Glutamatergic neuron (in vitro differentiated cells): ENCODE results near the gene LRRC14B. TPM values are rescaled to one million over a fixed set of nuclear protein-coding genes. Genes with fewer than 3 reads are reported as not detected.

Source experiments
- DNase-seq: peaks from one replicate; pipeline ENCODE4 v3.0.0; 2022
- H3K27ac Mint-ChIP-seq: one replicate; pipeline ENCODE4 v1.8.0; 2020; ENCODE audit warnings: mild to moderate bottlenecking, mixed read lengths, inconsistent platforms; ENCODE audit not compliant: unreplicated experiment
- H3K27me3 Mint-ChIP-seq: one replicate; pipeline ENCODE4 v1.8.0; 2020; ENCODE audit warnings: mild to moderate bottlenecking, moderate library complexity, mixed read lengths, inconsistent platforms; ENCODE audit not compliant: unreplicated experiment
- H3K36me3 Mint-ChIP-seq: one replicate; pipeline ENCODE4 v1.8.0; 2020; ENCODE audit warnings: mild to moderate bottlenecking, mixed read lengths, inconsistent platforms; ENCODE audit not compliant: unreplicated experiment
- H3K4me1 Mint-ChIP-seq: one replicate; pipeline ENCODE4 v1.8.0; 2020; ENCODE audit warnings: mild to moderate bottlenecking, low read depth, mixed read lengths, inconsistent platforms; ENCODE audit not compliant: unreplicated experiment
- H3K4me3 Mint-ChIP-seq: one replicate; pipeline ENCODE4 v1.8.0; 2020; ENCODE audit warnings: mild to moderate bottlenecking, mixed read lengths, inconsistent platforms; ENCODE audit not compliant: unreplicated experiment
- H3K9me3 Mint-ChIP-seq: one replicate; pipeline ENCODE4 v1.8.0; 2020; ENCODE audit warnings: mild to moderate bottlenecking, moderate library complexity, mixed read lengths, inconsistent platforms; ENCODE audit not compliant: unreplicated experiment
- total RNA-seq: library from RNA; stranded (reverse); fragmentation: NEBNext Ultra II Directional; extraction: Animal tissue kit (Norgen Biotek cat#: 25700); gene quantifications from one replicate; pipeline ENCODE4 v1.2.1, GENCODE V29; 2021; ENCODE audit not compliant: unreplicated experiment
- TF ChIP-seq, protein P1 (sequence below): fragments of 200-600 bp; sonication (generic); IDR thresholded peaks from one replicate; pipeline ENCODE4 v1.5.0; 2021; ENCODE audit not compliant: partially characterized antibody, unreplicated experiment

Gene LRRC14B
- total RNA-seq, 1 donor from 2014 or later, result not detected

DNA sequence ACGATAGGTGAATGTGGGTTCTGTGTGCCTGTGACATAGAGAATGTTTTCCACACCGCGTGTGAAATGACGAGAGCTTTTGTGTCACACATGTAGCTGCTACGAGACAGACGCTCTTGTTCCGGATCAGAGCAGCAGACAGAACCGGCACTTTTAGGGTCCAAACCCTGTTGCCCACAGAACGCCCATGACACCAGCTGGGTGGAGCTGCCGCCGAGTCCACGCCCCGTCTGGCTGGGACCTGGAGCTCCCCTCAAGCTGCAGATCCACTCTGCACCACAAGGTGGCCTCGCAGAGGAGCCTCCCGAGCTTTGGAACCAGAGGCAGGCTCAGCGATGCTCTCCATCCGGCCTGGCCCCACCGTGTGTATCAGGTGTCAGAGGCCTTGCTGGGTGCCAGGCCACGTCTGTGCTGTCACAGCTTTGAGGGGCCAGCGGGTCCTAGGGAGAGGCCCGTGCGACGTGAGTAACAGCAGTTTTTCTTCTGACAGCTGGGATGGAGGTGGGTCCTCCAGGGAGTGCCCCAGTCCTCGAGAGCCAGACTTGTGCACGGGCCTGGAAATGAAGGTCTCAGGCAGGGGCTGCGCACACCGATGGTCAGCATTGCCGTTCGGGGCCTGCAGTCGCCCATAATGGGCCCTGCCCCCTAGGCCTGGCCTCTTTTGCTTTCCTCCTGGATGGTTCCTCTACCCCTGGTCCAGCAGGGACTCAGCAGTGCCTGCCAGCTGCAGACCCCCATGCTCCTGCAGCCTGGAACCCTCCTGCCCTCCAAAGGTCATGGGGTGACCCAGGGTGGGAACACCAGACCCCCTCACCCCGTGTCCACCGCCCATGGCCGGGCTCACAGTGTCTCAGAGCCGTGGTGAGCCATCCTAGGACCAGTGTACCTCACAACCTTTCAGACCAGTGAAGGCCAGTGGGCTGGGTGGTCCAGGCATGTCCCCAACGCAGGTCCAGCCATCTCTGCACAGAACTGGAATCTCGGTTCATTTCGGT lies 2.5 kb upstream of the LRRC14B start:
- Mint-ChIP-seq H3K4me3 (no peak overlapping the region), H3K27ac (peak overlapping the region; percentile 55), H3K36me3 (no peaks in the 10 kb centered on the region), H3K9me3 (peaks cover 2% of the 10 kb centered on the region), H3K27me3 (peaks cover 6% of the 10 kb centered on the region), H3K4me1 (peaks cover 22% of the 10 kb centered on the region)
- TF ChIP-seq, protein P1, sequence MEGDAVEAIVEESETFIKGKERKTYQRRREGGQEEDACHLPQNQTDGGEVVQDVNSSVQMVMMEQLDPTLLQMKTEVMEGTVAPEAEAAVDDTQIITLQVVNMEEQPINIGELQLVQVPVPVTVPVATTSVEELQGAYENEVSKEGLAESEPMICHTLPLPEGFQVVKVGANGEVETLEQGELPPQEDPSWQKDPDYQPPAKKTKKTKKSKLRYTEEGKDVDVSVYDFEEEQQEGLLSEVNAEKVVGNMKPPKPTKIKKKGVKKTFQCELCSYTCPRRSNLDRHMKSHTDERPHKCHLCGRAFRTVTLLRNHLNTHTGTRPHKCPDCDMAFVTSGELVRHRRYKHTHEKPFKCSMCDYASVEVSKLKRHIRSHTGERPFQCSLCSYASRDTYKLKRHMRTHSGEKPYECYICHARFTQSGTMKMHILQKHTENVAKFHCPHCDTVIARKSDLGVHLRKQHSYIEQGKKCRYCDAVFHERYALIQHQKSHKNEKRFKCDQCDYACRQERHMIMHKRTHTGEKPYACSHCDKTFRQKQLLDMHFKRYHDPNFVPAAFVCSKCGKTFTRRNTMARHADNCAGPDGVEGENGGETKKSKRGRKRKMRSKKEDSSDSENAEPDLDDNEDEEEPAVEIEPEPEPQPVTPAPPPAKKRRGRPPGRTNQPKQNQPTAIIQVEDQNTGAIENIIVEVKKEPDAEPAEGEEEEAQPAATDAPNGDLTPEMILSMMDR, result peak; percentile 97
- peak; percentile 96 for DNase-seq

DNA sequence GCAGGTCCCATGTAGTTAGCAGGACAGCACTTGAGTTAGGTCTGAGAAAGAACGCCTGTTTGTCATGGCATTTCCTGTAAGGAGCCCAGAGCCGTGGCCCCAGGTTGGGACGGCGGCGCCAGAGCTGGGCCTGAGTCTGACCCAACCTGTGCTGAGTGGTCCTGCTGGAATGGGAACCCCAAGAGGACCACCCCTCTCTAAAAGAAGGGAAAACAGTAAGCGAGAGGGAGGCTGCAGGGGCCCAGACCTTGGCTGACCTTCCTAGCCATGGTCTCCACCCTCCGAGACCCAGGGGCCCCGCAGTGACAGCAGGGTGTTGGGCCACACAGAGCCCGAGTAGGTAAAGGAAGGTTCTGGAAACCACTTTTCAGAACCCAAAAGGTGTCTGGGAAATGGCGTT lies 1.8 kb upstream of the LRRC14B start:
- H3K27me3 Mint-ChIP-seq, result peaks cover 6% of the 10 kb centered on the region
- peaks cover 22% of the 10 kb centered on the region for H3K4me1 Mint-ChIP-seq
- no peak overlapping the region for H3K27ac Mint-ChIP-seq
- TF ChIP-seq, protein P1, result no peak
- H3K36me3 Mint-ChIP-seq, result no peaks in the 10 kb centered on the region
- no peak overlapping the region for H3K4me3 Mint-ChIP-seq
- peaks cover 2% of the 10 kb centered on the region for H3K9me3 Mint-ChIP-seq
- peak; percentile 9 for DNase-seq

DNA sequence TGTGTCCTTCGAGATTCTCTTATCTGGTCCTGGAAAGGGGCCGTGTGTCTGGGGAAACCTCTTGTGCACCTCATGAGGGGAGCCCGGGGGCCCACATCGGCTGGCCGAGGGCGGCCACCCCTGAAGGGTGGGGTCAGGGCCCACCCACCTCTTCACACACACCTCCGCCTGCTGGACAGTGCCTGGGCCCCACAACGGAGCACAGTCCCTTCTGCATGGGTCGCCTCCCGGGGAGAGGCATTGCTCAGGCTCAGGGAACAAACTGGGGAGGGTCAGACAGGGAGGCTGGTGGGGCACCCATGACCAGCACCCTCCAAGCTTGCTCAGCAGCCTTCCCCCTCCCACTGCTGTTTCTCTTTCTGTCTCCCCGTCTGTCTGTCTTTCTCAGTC lies 1.3 kb upstream of the LRRC14B start:
- H3K4me1 Mint-ChIP-seq, result peaks cover 19% of the 10 kb centered on the region
- peak; percentile 14 for DNase-seq
- H3K9me3 Mint-ChIP-seq, result peaks cover 4% of the 10 kb centered on the region
- H3K27me3 Mint-ChIP-seq, result peaks cover 6% of the 10 kb centered on the region
- H3K4me3 Mint-ChIP-seq, result no peak overlapping the region
- no peak overlapping the region for H3K27ac Mint-ChIP-seq
- no peaks in the 10 kb centered on the region for H3K36me3 Mint-ChIP-seq
- TF ChIP-seq, protein P1, result no peak

DNA sequence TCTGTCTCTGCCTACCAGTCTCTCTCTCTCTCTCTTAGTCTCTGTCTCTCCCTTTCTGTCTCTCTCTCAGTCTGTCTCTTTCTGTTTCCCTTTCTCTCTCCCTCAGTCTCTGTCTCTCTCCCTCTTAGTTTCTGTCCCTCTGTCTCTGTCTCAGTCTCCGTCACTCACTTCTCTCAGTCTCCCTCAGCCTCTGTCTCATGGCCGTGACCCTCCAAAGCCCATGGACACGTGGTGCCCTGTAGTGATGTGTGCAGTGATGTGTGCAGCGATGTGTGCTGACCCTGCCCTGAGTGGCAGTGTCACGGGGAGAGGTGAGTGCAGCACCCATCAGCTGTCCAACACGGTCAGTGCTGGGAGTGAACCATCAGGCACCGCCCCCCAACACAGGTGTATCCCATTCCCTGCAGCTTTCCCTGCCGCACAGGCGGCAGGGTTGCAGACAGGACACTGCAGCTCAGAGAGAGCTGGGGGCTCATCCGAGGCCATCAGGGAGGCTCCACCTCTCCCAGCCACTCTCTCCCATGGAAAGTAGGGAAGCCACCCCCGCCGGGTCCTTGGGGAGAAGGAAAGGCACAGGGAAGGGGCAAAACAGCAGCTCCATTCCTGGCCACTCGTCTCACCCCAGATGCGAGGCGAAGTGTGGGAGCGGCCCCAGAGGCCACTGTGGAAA lies 794 bp upstream of the LRRC14B start:
- Mint-ChIP-seq H3K9me3 (peaks cover 9% of the 10 kb centered on the region), H3K27ac (peak overlapping the region; percentile 34), H3K4me1 (peaks cover 17% of the 10 kb centered on the region), H3K27me3 (peaks cover 10% of the 10 kb centered on the region), H3K4me3 (no peak overlapping the region), H3K36me3 (no peaks in the 10 kb centered on the region)
- DNase-seq, result peak; percentile 19
- TF ChIP-seq, protein P1, result no peak
